ENCODE data around the gene ST8SIA4.
A peak's percentile ranks its signal among the peaks of the same experiment; 100 is the strongest.

ST8SIA4 gene

DNA sequence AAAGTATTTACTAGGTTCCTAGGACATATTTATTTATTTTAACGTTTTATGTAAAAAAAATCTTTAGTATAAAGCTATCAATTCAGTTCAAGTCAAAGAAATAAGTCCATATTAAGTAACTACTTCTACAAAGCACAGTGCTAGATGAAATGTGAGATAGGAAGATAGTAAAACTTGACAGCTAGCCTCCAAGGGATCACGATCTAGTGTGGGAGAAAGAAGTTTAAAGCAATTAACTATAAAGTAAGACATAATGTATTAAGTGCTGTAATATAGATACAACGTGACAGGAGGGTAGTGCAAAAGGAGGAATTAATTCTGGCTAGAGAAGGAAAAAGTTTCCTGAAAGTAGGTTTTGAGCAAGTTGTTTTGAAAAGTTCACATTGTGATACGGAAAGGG lies 134.9 kb downstream of the ST8SIA4 start:
- no peaks in the 10 kb centered on the region for H3K36me3 ChIP-seq (ENCODE audit: insufficient read depth, insufficient read length, low read length)
- no peaks in the 10 kb centered on the region for H3K4me1 ChIP-seq (ENCODE audit: insufficient read depth, insufficient read length)
- H3K9me3 ChIP-seq (ENCODE audit: insufficient read depth, low read length) = no peaks in the 10 kb centered on the region
- DNase-seq (ENCODE audit: low read depth, low spot score) = no peak
- no peak for TF ChIP-seq YY1 (IDR thresholded peaks at IDR 0.05; ENCODE audit: insufficient read depth, insufficient read length)
- no peak overlapping the region for H3K4me3 ChIP-seq (ENCODE audit: insufficient read length, low read depth)
- no peak overlapping the region for H3K9ac ChIP-seq (ENCODE audit: insufficient read length, low read depth)
- no peaks in the 10 kb centered on the region for H3K27me3 ChIP-seq (ENCODE audit: insufficient read depth, insufficient read length)

DNA sequence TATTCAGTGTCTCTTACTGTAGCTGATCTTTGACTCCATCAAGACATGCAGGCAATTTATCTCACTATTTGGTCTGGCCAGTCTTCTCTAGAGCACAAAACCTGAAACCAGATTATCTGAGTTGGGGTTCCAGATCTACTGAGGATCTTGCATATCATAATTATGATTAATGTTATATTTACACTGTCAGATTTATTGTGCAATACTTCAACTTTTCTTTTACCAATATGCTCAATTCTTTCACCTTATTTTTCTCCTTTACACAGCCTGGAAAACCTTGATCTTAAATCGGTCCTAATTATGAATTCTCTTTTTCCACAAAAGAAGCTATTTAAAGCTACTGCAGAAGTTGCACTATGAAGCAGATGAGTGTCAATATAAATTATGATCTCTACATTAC lies 140.1 kb downstream of the ST8SIA4 start:
- DNase-seq (ENCODE audit: low read depth, low spot score) = no peak
- H3K4me3 ChIP-seq (ENCODE audit: insufficient read length, low read depth) = no peak overlapping the region
- no peaks in the 10 kb centered on the region for H3K36me3 ChIP-seq (ENCODE audit: insufficient read depth, insufficient read length, low read length)
- no peaks in the 10 kb centered on the region for H3K4me1 ChIP-seq (ENCODE audit: insufficient read depth, insufficient read length)
- TF ChIP-seq YY1 (IDR thresholded peaks at IDR 0.05; ENCODE audit: insufficient read depth, insufficient read length) = no peak
- no peak for TF ChIP-seq SUZ12 (IDR thresholded peaks at IDR 0.05; ENCODE audit: extremely low read depth, insufficient read depth, insufficient read length)
- TF ChIP-seq ZNF274 (IDR thresholded peaks at IDR 0.05; ENCODE audit: low read depth, low read length) = no peak
- H3K9me3 ChIP-seq (ENCODE audit: insufficient read depth, low read length) = no peaks in the 10 kb centered on the region
- H3K9ac ChIP-seq (ENCODE audit: insufficient read length, low read depth) = no peak overlapping the region
- H3K27me3 ChIP-seq (ENCODE audit: insufficient read depth, insufficient read length) = no peaks in the 10 kb centered on the region

DNA sequence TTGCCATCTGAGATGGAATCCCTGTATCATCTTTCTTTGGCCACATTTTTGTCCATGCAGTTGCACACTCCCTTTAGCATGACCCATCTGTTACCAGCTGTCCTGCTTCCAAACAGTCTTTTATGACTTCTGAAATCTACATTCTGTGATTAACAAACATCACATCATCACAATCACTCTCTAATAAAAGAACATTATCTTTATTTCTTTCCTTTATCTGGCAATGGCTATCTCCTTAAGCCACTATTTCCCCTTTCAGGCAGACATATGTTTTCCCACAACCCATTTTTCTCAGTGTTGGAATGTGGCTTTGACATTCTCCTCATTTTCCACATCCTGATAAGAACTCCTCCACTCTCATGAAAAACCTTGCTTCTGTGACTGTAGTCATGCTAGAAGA lies 141.0 kb downstream of the ST8SIA4 start:
- no peak for DNase-seq (ENCODE audit: low read depth, low spot score)
- Histone ChIP-seq H3K4me1 (ENCODE audit: insufficient read depth, insufficient read length) (no peaks in the 10 kb centered on the region), H3K27me3 (ENCODE audit: insufficient read depth, insufficient read length) (no peaks in the 10 kb centered on the region), H3K9me3 (ENCODE audit: insufficient read depth, low read length) (no peaks in the 10 kb centered on the region), H3K4me3 (ENCODE audit: insufficient read length, low read depth) (no peak overlapping the region), H3K9ac (ENCODE audit: insufficient read length, low read depth) (no peak overlapping the region), H3K36me3 (ENCODE audit: insufficient read depth, insufficient read length, low read length) (no peaks in the 10 kb centered on the region)
- no peak for TF ChIP-seq SUZ12 (IDR thresholded peaks at IDR 0.05; ENCODE audit: extremely low read depth, insufficient read depth, insufficient read length)
- TF ChIP-seq ZNF274 (IDR thresholded peaks at IDR 0.05; ENCODE audit: low read depth, low read length) = no peak
- TF ChIP-seq YY1 (IDR thresholded peaks at IDR 0.05; ENCODE audit: insufficient read depth, insufficient read length) = no peak

GRCh38 chr5:100761192-100761591 lies 141.9 kb downstream of the ST8SIA4 start:
- no peaks in the 10 kb centered on the region for H3K36me3 ChIP-seq (ENCODE audit: insufficient read depth, insufficient read length, low read length)
- TF ChIP-seq YY1 (IDR thresholded peaks at IDR 0.05; ENCODE audit: insufficient read depth, insufficient read length) (no peak), SUZ12 (IDR thresholded peaks at IDR 0.05; ENCODE audit: extremely low read depth, insufficient read depth, insufficient read length) (no peak), ZNF274 (IDR thresholded peaks at IDR 0.05; ENCODE audit: low read depth, low read length) (no peak)
- no peaks in the 10 kb centered on the region for H3K27me3 ChIP-seq (ENCODE audit: insufficient read depth, insufficient read length)
- H3K4me3 ChIP-seq (ENCODE audit: insufficient read length, low read depth) = no peak overlapping the region
- H3K9ac ChIP-seq (ENCODE audit: insufficient read length, low read depth) = no peak overlapping the region
- no peaks in the 10 kb centered on the region for H3K4me1 ChIP-seq (ENCODE audit: insufficient read depth, insufficient read length)
- no peak for DNase-seq (ENCODE audit: low read depth, low spot score)
- no peaks in the 10 kb centered on the region for H3K9me3 ChIP-seq (ENCODE audit: insufficient read depth, low read length)

DNA sequence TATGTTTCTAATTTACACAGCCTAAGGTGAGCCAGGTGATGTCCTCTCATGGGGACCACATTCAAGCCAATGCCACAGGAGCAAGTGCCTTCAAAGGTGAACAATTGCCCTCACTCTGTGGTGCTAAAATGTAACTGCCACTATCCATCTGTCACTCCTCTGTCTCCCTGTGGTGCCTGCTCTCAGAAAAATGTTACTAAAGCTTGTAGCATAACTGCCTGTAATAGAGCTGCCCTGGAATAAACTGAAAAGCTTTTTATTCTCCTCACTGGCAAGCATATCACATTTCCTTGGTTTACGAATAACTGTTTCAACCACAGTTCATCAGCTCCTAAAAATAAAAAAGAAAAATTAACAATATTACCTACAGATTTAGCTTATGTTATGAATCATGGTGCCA lies 142.4 kb downstream of the ST8SIA4 start:
- Histone ChIP-seq H3K27me3 (ENCODE audit: insufficient read depth, insufficient read length) (no peaks in the 10 kb centered on the region), H3K36me3 (ENCODE audit: insufficient read depth, insufficient read length, low read length) (no peaks in the 10 kb centered on the region), H3K4me1 (ENCODE audit: insufficient read depth, insufficient read length) (no peaks in the 10 kb centered on the region), H3K9ac (ENCODE audit: insufficient read length, low read depth) (no peak overlapping the region), H3K9me3 (ENCODE audit: insufficient read depth, low read length) (no peaks in the 10 kb centered on the region), H3K4me3 (ENCODE audit: insufficient read length, low read depth) (no peak overlapping the region)
- DNase-seq (ENCODE audit: low read depth, low spot score) = no peak
- TF ChIP-seq YY1 (IDR thresholded peaks at IDR 0.05; ENCODE audit: insufficient read depth, insufficient read length) = no peak
- TF ChIP-seq SUZ12 (IDR thresholded peaks at IDR 0.05; ENCODE audit: extremely low read depth, insufficient read depth, insufficient read length) = no peak
- TF ChIP-seq ZNF274 (IDR thresholded peaks at IDR 0.05; ENCODE audit: low read depth, low read length) = no peak

- Histone ChIP-seq H3K9ac (ENCODE audit: insufficient read length, low read depth) (no peak overlapping the region), H3K4me3 (ENCODE audit: insufficient read length, low read depth) (no peak overlapping the region), H3K4me1 (ENCODE audit: insufficient read depth, insufficient read length) (no peaks in the 10 kb centered on the region), H3K27me3 (ENCODE audit: insufficient read depth, insufficient read length) (no peaks in the 10 kb centered on the region), H3K9me3 (ENCODE audit: insufficient read depth, low read length) (no peaks in the 10 kb centered on the region), H3K36me3 (ENCODE audit: insufficient read depth, insufficient read length, low read length) (no peaks in the 10 kb centered on the region)
- TF ChIP-seq SUZ12 (IDR thresholded peaks at IDR 0.05; ENCODE audit: extremely low read depth, insufficient read depth, insufficient read length) = no peak
- DNase-seq (ENCODE audit: low read depth, low spot score) = no peak
Observed at GRCh38 chr5:100758780-100759179, 144.3 kb downstream of the ST8SIA4 start.

GRCh38 chr5:100758306-100758705 lies 144.8 kb downstream of the ST8SIA4 start:
- TF ChIP-seq ZNF274 (IDR thresholded peaks at IDR 0.05; ENCODE audit: low read depth, low read length) (no peak), YY1 (IDR thresholded peaks at IDR 0.05; ENCODE audit: insufficient read depth, insufficient read length) (no peak), SUZ12 (IDR thresholded peaks at IDR 0.05; ENCODE audit: extremely low read depth, insufficient read depth, insufficient read length) (no peak)
- Histone ChIP-seq H3K9ac (ENCODE audit: insufficient read length, low read depth) (no peak overlapping the region), H3K27me3 (ENCODE audit: insufficient read depth, insufficient read length) (no peaks in the 10 kb centered on the region), H3K4me3 (ENCODE audit: insufficient read length, low read depth) (no peak overlapping the region), H3K9me3 (ENCODE audit: insufficient read depth, low read length) (no peaks in the 10 kb centered on the region), H3K4me1 (ENCODE audit: insufficient read depth, insufficient read length) (no peaks in the 10 kb centered on the region), H3K36me3 (ENCODE audit: insufficient read depth, insufficient read length, low read length) (no peaks in the 10 kb centered on the region)
- DNase-seq (ENCODE audit: low read depth, low spot score) = no peak

- no peaks in the 10 kb centered on the region for H3K4me1 ChIP-seq (ENCODE audit: insufficient read depth, insufficient read length)
- H3K9me3 ChIP-seq (ENCODE audit: insufficient read depth, low read length) = no peaks in the 10 kb centered on the region
- no peaks in the 10 kb centered on the region for H3K36me3 ChIP-seq (ENCODE audit: insufficient read depth, insufficient read length, low read length)
- H3K4me3 ChIP-seq (ENCODE audit: insufficient read length, low read depth) = no peak overlapping the region
- no peak overlapping the region for H3K9ac ChIP-seq (ENCODE audit: insufficient read length, low read depth)
- DNase-seq (ENCODE audit: low read depth, low spot score) = peak; percentile 25
- no peaks in the 10 kb centered on the region for H3K27me3 ChIP-seq (ENCODE audit: insufficient read depth, insufficient read length)
- TF ChIP-seq ZNF274 (IDR thresholded peaks at IDR 0.05; ENCODE audit: low read depth, low read length) (no peak), YY1 (IDR thresholded peaks at IDR 0.05; ENCODE audit: insufficient read depth, insufficient read length) (no peak), SUZ12 (IDR thresholded peaks at IDR 0.05; ENCODE audit: extremely low read depth, insufficient read depth, insufficient read length) (no peak)
Observed at GRCh38 chr5:100757618-100758017, 145.5 kb downstream of the ST8SIA4 start.

Measured in NT2/D1 (cell line).